HUDEP-2 (cell line): ENCODE data around the gene DDX27.

Source experiments
- DNase-seq, 76 experiments: peaks; one replicate each; lab custom pipeline; 2025; ENCODE audit not compliant: unreplicated experiment in 76 of 76; lab: John Stamatoyannopoulos, UW

The DDX27 gene

DNA sequence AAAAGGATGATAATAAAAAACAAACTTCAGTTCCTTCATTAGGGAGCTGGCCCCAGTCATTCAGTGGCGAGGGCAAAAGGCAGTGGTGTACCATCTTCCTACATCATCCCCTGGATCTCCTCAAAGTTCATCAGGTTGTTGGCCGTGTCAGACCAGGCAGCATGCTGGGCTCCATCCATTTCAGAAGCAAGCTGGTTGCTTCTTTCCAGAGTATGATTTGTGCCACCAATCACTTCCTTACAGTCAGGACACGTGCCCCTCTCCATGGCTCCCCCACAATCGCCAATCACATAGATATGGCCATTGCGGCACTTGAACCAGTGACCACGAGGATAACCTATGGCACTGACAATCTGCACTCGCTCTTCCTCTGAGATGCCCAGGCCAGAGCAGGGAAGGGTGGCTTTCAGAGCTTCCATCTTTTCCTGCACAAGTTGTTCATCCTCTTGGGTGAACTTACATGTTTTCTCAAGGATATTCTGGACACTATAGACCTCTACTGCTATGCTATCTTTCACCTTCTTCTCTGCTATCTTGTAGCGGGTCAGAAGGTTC is 28.0 kb downstream of the DDX27 start:
- DNase-seq: no peak

DNA sequence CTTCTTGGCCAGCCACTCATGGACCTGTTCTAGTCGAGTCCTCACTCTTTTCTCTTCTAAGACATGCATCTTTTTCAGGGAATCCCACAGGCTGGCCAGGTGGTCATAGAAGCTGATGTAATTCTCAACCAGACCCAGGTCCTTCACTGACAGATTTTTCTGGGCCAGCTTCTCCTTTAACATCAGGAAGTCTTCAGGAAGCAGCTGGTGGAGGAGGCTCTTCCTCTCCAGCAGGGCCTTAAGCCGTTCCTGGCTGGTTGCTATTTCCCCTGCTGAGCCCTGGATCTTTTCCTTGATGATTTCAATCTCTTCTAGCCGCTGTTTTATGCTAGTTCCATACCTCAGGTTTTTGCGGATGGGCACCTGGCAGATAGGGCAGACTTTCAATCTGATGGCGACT is 28.6 kb downstream of the DDX27 start:
- no peak for DNase-seq

DNA sequence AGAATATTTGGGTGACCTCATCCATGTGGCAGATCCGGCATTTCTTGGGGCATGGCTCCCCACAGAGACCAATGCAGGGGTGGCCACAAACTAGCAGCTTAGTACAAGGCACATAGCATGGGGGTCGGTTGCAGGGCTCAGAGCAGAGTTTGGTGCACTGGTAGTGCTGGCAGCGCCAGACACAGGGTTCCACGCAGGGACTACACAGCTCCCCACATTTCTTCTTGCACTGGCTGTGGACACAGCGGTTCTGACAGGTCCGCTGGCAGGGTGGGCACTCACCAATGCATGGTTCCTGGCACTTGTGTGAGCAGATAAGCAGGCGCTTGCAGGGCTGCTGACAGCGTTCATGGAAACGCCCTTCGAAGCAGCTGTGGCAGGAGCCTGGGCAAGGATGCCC is 29.1 kb downstream of the DDX27 start:
- no peak for DNase-seq

GRCh38 chr20:49248879-49249665 is 29.9 kb downstream of the DDX27 start:
- no peak for DNase-seq

DNA sequence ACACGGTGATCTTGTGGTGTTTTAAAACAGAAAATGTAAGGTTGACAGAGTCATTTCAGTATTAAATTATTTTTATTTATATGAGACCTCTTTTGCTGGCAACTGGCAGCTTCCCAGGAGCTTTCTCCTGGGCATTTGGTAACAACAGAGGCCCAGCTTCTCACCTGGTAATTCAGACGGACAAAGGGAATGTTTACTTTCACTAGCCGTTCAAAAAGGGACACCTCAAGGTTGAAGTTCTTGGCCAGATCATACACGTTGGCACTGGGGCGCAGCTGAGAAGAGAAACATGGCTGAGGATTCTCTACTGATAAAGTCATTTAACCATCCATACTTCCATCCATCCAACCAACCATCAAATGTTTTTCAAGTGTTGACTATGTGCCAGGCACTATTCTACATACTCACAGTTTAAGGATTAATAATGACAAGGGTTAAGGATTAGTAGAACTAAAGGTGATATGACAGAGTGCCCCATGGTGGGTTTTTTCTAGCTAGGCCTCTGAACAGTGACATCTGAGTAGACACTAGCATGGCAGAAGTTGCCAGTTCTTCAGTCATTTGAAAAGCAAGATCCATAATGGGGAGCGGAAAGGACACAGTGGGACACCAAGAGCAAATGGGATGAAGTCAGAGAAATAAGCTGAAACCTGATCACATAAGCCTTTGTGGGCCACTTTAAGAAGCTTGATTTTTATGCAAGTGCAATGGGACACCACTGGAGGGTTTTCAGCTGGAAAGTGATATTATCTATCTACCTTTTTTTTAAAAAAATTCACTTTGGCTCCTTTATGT is 33.5 kb downstream of the DDX27 start:
- no peak for DNase-seq

DNA sequence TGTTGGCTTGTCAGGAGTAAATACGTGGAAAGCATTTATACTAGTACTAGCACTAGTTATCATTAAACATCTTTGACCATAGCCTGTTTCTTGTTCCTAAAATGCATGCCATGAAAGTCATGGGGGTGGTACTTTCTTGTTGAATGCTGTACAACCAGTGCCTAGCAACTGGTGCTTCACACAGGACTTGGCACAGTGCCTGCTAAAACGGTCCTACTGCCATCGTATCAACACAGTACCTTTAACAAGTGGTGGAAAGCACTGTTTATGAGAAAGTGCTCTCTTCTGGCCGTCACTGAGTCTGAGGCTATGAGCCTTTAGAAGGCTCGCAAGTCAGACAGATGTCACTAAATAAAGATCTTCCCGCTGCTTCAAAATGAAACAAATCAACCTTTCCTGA is 37.0 kb downstream of the DDX27 start:
- no peak for DNase-seq

DNA sequence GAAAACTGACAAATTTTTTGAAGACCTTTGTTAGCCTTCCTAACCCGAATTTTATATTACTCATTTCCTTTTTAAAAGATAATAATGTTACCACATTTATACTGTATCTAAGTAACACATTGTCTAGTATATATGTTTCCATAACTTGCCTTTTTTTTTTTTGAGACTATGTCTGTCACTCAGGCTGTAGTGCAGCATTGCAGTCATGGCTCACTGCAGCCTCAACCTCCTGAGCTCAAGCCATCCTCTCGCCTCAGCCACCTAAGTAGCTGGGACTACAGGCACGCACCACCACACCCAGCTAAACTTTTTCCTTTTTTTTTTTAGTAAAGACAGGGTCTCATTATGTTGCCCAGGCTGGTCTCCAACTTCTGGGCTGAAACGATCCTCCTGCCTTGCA is 40.1 kb downstream of the DDX27 start:
- DNase-seq: no peak

DNA sequence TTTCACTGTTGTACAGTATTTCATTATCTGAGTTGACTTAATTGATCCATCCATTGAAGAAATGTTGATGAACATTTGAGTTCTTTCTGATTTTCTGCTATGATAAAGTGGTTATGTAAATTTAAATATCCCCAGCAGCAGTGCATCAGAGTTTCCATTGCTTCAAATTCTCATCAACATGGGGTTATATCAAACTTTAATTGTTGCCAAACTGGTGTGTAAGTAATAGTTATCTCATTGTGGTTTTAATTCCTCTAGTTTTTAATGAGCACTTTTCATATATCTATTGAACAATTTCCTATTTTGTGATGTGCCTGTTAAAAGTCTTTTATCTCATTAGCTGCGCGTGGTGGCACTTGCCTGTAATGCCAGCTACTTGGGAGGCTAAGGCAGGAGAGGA is 40.6 kb downstream of the DDX27 start:
- DNase-seq: no peak

- DNase-seq: no peak
These were observed 41.0 kb downstream of the DDX27 start for GRCh38 chr20:49260218-49260617.

- DNase-seq: no peak
These were observed 42.0 kb downstream of the DDX27 start for GRCh38 chr20:49261173-49261572.

DNA sequence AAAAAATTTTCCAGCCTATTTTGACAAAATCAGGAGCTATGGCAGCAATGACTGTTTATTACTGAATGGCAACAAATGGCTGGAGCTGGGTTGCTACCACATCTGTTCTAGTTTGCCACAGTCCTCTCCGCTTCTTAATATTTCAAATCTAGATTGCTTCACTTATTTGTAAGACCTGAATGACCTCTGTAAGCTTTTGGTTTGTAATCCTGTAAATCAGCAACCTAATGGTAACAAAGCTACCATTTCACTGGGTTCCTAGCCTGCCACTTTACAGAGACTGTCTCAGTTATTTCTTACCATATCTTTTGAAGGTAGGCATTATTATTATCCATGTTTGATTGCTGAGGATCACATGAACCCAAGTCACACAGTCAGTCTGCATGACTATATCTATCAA is 43.2 kb downstream of the DDX27 start:
- no peak for DNase-seq

- DNase-seq: no peak
These were observed 48.1 kb downstream of the DDX27 start for GRCh38 chr20:49267327-49267726.

DNA sequence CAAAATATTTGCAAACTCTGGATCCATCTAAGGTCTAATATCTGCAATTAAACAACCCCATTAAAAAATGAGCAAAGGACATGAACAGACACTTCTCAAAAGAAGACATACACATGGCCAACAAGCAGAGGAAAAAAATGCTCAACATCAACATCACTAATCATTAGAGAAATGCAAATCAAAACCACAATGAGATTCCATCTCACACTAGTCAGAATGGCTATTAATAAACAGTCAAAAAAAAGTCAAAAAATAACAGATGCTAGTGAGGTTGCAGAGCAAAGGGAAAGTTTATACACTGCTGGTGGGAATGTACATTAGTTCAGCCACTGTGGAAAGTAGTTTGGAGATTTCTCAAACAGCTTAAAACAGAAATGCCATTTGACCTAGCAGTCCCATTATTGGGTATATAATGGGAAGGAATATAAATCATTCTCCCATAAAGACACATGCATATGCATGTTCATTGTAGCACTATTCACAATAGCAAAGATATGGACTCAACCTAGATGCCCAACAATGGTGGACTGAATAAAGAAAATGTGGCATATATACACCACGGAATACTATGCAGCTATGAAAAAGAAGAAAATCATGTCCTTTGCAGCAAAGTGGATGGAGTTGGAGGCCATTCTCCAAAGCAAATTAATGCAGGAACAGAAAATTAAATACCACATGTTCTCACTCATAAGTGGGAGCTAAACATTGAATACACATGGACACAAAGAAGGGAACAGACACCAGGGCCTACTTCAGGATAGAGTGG is 49.6 kb downstream of the DDX27 start:
- DNase-seq: no peak

DNA sequence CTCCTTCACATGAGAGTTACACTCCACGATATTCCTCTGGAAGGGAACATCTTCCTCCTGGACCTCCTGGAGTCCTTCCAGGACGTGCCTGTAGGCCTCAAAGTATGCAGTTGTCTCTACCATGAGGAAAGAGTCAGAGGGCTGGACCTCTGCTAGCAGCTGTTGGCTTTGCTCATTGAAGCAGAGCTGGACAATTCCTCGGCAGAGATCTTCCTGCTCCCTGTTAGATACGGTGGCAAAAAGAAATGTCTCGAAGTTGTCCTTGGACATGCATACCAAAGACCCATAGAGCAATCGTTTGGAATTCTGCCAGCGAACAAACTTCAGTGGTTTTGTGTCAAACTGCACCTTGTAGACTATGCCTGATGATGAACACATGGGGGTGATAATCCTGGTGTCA is 51.0 kb downstream of the DDX27 start:
- DNase-seq: no peak

DNA sequence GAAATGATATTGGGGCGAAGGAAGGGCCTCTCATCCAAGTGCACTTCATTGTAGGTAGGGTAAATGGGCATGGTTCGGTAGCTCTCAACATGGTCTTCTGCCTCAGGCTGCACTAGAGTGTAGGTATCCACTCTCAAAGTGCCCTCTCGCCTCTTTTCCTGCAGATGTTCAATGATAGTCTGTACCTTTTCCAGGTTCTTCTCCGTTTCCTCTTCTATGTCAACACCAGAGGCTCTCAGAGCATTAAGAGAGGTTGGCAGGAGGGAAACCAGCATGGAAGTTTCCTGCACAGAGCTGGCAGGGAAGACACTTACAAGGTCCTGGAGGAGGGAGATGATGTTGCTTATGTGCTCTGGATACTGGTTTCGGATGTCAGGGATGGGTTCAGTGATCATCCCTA is 51.5 kb downstream of the DDX27 start:
- DNase-seq: no peak

DNA sequence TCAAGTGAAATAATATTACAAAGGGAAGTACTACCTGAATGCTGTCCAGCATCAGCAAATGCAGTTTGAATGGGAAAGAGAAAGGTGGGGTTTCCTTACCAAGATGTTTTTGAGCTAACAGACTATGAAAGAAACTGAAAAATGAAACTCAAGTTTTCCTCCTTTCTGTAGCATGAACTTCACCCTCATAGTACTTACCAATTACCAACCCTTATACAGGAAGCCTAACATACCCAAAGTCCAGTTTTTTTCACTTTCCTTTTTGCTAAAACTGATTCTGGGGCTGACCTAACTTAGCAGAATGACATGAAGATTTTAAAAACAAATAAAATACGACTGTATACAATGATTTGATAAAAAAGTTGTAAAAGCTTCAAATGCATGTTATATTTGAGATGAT is 53.4 kb downstream of the DDX27 start:
- DNase-seq: no peak

DNA sequence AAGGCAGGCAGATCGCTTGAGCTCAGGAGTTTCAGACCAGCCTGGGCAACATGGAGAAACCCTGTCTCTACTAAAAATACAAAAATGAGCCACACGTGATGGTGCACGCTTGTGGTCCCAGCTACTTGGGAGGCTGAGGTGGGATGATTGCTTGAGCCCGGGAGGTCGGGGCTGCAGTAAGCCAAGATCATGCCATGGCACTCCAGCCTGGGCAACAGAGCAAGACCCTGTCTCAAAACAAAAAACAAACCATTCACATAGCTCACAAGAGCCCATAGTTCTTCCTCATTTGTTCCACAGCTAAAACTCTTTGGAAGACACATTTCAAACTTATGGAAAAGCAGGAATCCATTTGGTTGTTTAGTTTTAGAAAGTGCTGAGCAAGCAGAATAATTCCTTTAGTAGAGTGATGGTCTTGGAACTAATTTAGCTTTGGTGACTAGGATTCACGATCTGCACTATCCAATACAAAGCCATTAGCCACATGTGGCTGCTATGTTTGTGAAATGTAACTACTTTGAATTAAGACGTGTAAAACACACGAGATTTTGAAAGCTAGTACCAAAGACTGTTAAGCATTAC is 54.6 kb downstream of the DDX27 start:
- DNase-seq: no peak

- DNase-seq: no peak
These were observed 56.0 kb downstream of the DDX27 start for GRCh38 chr20:49275216-49275615.

GRCh38 chr20:49275636-49276035 is 56.4 kb downstream of the DDX27 start:
- peak in 4 of 76 experiments; percentile 13 to 32 (median 24) for DNase-seq

GRCh38 chr20:49276161-49276960 is 57.1 kb downstream of the DDX27 start:
- DNase-seq: peak in 19 of 76 experiments; percentile 10 to 67 (median 26)
